HG02981 (cell line): ENCODE measurements around the gene RAB28.

ENCODE experiments used
- ATAC-seq: cut with Tn5 transposase; IDR thresholded peaks from one replicate; pipeline ENCODE4 v1.9.1; 2021; ENCODE audit warnings: mild to moderate bottlenecking, moderate library complexity; ENCODE audit not compliant: unreplicated experiment

Gene RAB28

DNA sequence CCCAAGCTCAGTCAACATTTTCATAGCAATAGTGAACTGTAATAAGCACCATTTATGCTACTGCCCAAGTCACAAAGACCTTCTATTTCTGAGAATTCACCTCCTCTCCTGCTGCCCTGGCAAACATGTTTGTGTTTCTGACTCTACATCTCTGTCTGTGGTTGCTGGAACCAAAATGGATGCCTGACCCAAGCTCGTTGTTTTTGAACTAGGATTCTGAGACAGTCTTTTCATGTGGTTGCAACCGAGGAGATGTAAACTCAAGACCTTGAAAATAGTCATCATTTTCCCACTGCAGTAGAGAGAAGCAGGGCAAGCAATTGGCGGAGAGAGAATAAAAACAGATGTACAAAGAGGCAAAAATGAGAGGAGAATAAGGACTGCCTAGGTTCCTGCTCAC is 160.2 kb downstream of the RAB28 start:
- ATAC-seq = no peak

DNA sequence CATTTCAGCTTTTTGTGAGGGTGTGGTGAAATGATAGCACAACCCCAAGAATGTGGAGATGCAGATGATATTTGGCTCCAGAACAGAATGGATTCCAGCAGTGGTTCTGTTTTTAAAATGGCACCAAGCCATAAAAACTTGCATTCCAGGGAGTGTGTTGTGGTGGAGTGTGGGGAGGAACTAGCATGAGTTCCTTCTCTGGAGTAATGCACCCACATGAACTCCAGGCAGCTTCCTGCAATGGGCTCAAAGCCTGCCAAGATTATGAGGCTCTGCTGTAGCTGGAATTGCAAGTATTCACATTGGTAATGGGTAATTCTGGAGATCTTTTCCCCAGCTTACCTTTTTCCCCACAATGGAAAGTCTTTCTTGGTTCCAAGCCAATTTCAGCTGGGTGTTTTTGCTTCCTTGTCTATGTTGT is 161.4 kb downstream of the RAB28 start:
- ATAC-seq = no peak
